ENCODE results near the gene APPBP2.

DNA sequence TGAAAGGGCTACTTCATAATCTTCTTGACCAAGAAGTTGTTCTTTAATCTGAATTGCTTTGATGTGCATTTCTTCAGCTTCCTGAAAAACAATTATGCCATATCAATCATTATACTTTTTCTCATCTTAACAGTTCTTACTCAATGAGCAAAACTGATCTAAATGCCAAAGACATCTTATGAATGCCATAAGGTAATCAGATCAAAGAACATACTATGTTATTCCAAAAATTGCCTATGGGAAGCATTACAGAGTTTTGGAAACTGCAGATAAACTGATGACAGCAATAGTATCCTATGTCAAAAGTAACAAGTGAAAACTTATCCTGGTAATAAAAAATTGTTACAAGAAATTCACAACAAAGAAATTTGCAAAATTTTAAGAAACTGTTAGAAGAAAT lies 74.1 kb downstream of the APPBP2 start:
- TF ChIP-seq EZH2 (IDR thresholded peaks at IDR 0.05; ENCODE audit: low read length): no peak
- TF ChIP-seq, protein P1, sequence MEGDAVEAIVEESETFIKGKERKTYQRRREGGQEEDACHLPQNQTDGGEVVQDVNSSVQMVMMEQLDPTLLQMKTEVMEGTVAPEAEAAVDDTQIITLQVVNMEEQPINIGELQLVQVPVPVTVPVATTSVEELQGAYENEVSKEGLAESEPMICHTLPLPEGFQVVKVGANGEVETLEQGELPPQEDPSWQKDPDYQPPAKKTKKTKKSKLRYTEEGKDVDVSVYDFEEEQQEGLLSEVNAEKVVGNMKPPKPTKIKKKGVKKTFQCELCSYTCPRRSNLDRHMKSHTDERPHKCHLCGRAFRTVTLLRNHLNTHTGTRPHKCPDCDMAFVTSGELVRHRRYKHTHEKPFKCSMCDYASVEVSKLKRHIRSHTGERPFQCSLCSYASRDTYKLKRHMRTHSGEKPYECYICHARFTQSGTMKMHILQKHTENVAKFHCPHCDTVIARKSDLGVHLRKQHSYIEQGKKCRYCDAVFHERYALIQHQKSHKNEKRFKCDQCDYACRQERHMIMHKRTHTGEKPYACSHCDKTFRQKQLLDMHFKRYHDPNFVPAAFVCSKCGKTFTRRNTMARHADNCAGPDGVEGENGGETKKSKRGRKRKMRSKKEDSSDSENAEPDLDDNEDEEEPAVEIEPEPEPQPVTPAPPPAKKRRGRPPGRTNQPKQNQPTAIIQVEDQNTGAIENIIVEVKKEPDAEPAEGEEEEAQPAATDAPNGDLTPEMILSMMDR (optimal IDR thresholded peaks at IDR 0.05 in 1 of 3, IDR thresholded peaks at IDR 0.05 in 1 of 3, conservative IDR thresholded peaks at IDR 0.05 in 1 of 3; ENCODE audit: extremely low read depth in 1 of 3, insufficient read depth in 2 of 3, low read length in 3 of 3): no peak

All from keratinocyte (primary cell).